Measurements from ENCODE around the gene GPR141.

GPR141 gene

DNA sequence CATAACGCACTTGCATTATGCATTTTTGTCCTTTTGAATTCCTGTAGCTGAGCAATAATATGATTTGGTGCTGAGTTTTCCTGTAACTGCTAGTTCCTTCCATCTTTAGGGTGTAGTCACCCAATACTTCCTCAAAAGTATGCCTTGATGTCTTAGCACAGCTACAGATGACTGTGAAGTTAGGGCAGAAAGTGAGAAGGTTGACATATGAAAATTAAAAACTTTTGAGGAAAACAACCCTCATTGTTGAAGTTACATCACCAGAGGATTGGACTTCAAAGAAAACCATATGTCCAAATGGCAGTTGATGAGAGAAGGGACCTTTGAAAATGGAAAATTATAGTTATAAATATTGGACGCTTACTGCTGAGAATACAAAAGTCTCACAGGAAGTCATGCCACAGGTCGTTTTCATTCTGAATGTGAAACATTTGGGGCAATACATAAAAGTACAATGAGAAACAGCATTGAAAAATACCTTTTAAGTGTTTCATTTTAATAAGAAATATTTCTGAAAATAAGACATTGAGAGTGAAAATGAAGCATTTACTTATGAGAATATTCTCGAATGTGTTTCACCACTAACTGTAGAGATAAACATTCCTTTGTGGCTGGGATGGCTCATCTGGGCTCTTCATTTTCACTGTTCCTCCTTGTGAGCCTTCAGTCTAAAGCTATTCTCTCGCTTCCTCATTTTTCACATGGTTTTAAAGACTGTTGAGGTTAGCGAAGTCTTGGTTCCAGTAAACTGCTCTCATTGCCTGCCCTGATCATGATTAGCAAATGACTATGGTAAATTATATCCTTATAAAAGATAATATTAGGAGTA, 103.4 kb downstream of the GPR141 start:
- H3K9me3 ChIP-seq (ENCODE audit: severe bottlenecking), result no peaks in the 10 kb centered on the region
- DNase-seq, result no peak
- H3K4me3 ChIP-seq (ENCODE audit: low read depth, low read length), result no peak overlapping the region
- no peaks in the 10 kb centered on the region for H3K27me3 ChIP-seq (ENCODE audit: insufficient read depth, low read depth, severe bottlenecking)
- TF ChIP-seq, protein P1, sequence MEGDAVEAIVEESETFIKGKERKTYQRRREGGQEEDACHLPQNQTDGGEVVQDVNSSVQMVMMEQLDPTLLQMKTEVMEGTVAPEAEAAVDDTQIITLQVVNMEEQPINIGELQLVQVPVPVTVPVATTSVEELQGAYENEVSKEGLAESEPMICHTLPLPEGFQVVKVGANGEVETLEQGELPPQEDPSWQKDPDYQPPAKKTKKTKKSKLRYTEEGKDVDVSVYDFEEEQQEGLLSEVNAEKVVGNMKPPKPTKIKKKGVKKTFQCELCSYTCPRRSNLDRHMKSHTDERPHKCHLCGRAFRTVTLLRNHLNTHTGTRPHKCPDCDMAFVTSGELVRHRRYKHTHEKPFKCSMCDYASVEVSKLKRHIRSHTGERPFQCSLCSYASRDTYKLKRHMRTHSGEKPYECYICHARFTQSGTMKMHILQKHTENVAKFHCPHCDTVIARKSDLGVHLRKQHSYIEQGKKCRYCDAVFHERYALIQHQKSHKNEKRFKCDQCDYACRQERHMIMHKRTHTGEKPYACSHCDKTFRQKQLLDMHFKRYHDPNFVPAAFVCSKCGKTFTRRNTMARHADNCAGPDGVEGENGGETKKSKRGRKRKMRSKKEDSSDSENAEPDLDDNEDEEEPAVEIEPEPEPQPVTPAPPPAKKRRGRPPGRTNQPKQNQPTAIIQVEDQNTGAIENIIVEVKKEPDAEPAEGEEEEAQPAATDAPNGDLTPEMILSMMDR (IDR thresholded peaks at IDR 0.05; ENCODE audit: low read depth, low read length), result no peak
- H3K36me3 ChIP-seq, result no peaks in the 10 kb centered on the region
- H3K27ac ChIP-seq, result no peak overlapping the region
